OCI-LY7 (cell line): ENCODE data around the gene LRP2.
A peak's percentile ranks its signal among the peaks of the same experiment; 100 is the strongest.

Experiments
- EZH2phosphoT487 ChIP-seq: fragments of 200-600 bp; sonication (generic); IDR thresholded peaks from 2 replicates; pipeline ENCODE4 v1.6.1; 2018; ENCODE audit warnings: low read depth, borderline replicate concordance, mild to moderate bottlenecking, mixed run types, antibody characterized with exemption, low read length, moderate library complexity, mixed read lengths
- TF ChIP-seq, protein P1 (sequence below): fragments of 200-600 bp; sonication (generic); conservative IDR thresholded peaks from 2 replicates; pipeline ENCODE4 v1.5.1; 2014; ENCODE audit warnings: mild to moderate bottlenecking, antibody characterized with exemption, low read length, moderate library complexity, mixed read lengths

DNA sequence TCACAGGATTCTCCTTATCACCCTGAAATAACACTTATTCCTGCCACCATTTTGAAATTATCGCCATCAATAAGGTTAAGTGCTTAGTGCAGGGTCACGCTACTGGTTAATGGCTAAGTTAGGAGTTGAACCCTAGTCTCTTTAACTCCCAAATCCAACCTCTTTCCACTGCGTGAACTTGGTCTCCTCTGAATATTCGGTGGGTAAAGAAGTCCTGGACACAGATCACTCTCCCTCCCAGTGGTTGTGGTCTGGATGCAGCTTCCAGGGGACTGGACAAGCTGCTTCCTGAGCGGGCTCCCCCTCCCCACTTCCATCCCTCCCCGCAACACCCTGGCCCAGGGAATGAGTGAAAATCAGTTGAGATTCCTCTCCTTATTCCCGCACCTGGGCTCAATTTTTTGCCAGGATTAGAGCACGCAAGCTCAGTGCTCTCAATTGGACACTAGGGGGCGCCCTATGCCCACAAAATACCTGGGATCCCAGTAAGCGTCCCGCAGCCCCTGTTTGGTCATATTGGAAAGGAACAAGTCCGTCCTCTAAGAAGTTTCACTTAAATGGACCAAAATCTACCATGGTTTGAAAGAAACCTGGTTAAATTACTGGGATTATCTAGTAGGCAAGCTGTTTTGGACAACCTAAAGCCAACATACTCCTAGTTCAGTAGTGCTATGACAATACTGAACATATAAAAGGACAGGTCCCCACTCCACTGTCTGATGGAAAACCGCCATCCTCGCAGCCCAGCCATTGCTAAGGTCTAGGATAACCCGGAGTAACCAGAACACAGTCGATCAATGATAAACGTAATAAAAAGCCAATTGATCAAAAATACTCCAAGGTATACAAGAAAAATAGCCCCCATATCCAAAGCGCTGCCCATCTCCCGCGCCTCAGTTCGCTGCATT lies 252.6 kb downstream of the LRP2 start:
- TF ChIP-seq, protein P1, sequence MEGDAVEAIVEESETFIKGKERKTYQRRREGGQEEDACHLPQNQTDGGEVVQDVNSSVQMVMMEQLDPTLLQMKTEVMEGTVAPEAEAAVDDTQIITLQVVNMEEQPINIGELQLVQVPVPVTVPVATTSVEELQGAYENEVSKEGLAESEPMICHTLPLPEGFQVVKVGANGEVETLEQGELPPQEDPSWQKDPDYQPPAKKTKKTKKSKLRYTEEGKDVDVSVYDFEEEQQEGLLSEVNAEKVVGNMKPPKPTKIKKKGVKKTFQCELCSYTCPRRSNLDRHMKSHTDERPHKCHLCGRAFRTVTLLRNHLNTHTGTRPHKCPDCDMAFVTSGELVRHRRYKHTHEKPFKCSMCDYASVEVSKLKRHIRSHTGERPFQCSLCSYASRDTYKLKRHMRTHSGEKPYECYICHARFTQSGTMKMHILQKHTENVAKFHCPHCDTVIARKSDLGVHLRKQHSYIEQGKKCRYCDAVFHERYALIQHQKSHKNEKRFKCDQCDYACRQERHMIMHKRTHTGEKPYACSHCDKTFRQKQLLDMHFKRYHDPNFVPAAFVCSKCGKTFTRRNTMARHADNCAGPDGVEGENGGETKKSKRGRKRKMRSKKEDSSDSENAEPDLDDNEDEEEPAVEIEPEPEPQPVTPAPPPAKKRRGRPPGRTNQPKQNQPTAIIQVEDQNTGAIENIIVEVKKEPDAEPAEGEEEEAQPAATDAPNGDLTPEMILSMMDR: peak; percentile 96
- no peak for TF ChIP-seq EZH2phosphoT487
